ENCODE measurements around the gene BPI. TPM values are rescaled to one million over a fixed set of nuclear protein-coding genes. Genes with fewer than 3 reads are reported as not detected.

The BPI gene
- polyA plus RNA-seq, 1 of the 3 experiments (the other 2 are of a cell fraction) = not detected

- Histone ChIP-seq H3K4me1 (ENCODE audit: control insufficient read depth in 1 of 2, insufficient read depth in 2 of 2, low read depth in 1 of 2, low read length in 1 of 2) (peaks cover 0 to 10% of the 10 kb centered on the region in 2 experiments; a peak in 1 of 4 replicates), H4K20me1 (ENCODE audit: insufficient read depth) (no peaks in the 10 kb centered on the region), H2AFZ (ENCODE audit: low read depth) (no peak overlapping the region), H3K9ac (no peak overlapping the region), H3K9me3 (no peaks in the 10 kb centered on the region), H3K4me3 (ENCODE audit: low read depth in 2 of 2, low read length in 1 of 2) (no peak overlapping the region), H3F3A (replicated peaks; ENCODE audit: insufficient read depth) (peaks cover 4% of the 10 kb centered on the region), H3K4me2 (no peak overlapping the region), H3K27ac (ENCODE audit: low read depth in 2 of 2, low read length in 1 of 2) (no peak overlapping the region), H3K27me3 (ENCODE audit: insufficient read depth) (no peaks in the 10 kb centered on the region), H3K9me2 (no peaks in the 10 kb centered on the region), H3K79me2 (ENCODE audit: insufficient read depth) (no peaks in the 10 kb centered on the region), H3K36me3 (replicated peaks in 1 of 2; ENCODE audit: control insufficient read depth in 1 of 2, insufficient read depth in 2 of 2, low read length in 1 of 2) (no peaks in the 10 kb centered on the region)
- TF ChIP-seq GABPA (IDR thresholded peaks at IDR 0.05; ENCODE audit: low read depth) = no peak
- no peak for TF ChIP-seq MXI1 (IDR thresholded peaks at IDR 0.05; ENCODE audit: low read depth, low read length)
- no peak for TF ChIP-seq TAF1 (IDR thresholded peaks at IDR 0.05; ENCODE audit: borderline replicate concordance, low read depth, low read length)
- TF ChIP-seq CHD2 (IDR thresholded peaks at IDR 0.05; ENCODE audit: low read length, partially characterized antibody) = no peak
- TF ChIP-seq, protein P1, sequence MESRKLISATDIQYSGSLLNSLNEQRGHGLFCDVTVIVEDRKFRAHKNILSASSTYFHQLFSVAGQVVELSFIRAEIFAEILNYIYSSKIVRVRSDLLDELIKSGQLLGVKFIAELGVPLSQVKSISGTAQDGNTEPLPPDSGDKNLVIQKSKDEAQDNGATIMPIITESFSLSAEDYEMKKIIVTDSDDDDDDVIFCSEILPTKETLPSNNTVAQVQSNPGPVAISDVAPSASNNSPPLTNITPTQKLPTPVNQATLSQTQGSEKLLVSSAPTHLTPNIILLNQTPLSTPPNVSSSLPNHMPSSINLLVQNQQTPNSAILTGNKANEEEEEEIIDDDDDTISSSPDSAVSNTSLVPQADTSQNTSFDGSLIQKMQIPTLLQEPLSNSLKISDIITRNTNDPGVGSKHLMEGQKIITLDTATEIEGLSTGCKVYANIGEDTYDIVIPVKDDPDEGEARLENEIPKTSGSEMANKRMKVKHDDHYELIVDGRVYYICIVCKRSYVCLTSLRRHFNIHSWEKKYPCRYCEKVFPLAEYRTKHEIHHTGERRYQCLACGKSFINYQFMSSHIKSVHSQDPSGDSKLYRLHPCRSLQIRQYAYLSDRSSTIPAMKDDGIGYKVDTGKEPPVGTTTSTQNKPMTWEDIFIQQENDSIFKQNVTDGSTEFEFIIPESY (IDR thresholded peaks at IDR 0.05; ENCODE audit: borderline replicate concordance, low read depth) = no peak
- no peak for TF ChIP-seq MEF2A (IDR thresholded peaks at IDR 0.05; ENCODE audit: borderline replicate concordance, low read depth)
- no peak for TF ChIP-seq FOSL2 (IDR thresholded peaks at IDR 0.05; ENCODE audit: borderline replicate concordance, low read depth)
- TF ChIP-seq USF1 (IDR thresholded peaks at IDR 0.05; ENCODE audit: borderline replicate concordance, low read depth) = no peak
- no peak for TF ChIP-seq NRF1 (IDR thresholded peaks at IDR 0.05; ENCODE audit: low read depth, low read length)
- TF ChIP-seq YY1 (IDR thresholded peaks at IDR 0.05; ENCODE audit: low read depth) = no peak
- no peak for TF ChIP-seq NFIC (IDR thresholded peaks at IDR 0.05; ENCODE audit: borderline replicate concordance)
- TF ChIP-seq RFX5 (IDR thresholded peaks at IDR 0.05; ENCODE audit: low read length) = no peak
- no peak for TF ChIP-seq TEAD4 (IDR thresholded peaks at IDR 0.05; ENCODE audit: borderline replicate concordance, insufficient read depth)
- TF ChIP-seq FOXJ3 (CRISPR knock-in tag; IDR thresholded peaks at IDR 0.05) = no peak
- TF ChIP-seq SIN3A (IDR thresholded peaks at IDR 0.05; ENCODE audit: borderline replicate concordance, low read depth, low read length) = no peak
- TF ChIP-seq, protein P2, sequence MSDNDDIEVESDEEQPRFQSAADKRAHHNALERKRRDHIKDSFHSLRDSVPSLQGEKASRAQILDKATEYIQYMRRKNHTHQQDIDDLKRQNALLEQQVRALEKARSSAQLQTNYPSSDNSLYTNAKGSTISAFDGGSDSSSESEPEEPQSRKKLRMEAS (IDR thresholded peaks at IDR 0.05; ENCODE audit: low read depth) = no peak
- WGBS (ENCODE audit: low lambda C conversion rate) = 68% methylated on average over 3 of the region's 3 CpGs
- DNase-seq = no peak
- ChIA-PET POLR2A (no interaction called here), CTCF (interaction anchor here (0.9 to 3.2 kb wide), 5 partner anchors 11 to 107 kb away, joined by 3 to 10 read pairs (median 4); no protein-coding TSS in a partner anchor)
These were observed 2.6 kb upstream of the BPI start for GRCh38 chr20:38301309-38301708.

Measured in SK-N-SH (cell line).